VCaP (cell line): ENCODE data around the gene ICAM2.

Experiments
- H3K27ac ChIP-seq: fragments of 450-650 bp; 2 replicates; pipeline ENCODE4 v1.5.1; 2017
- CTCF ChIP-seq: fragments of 450-650 bp; conservative IDR thresholded peaks from 2 replicates; pipeline ENCODE4 v1.5.1; 2017; ENCODE audit warnings: mild to moderate bottlenecking, moderate library complexity

ICAM2 gene

GRCh38 chr17:63988741-63989621 lies 31.5 kb downstream of the ICAM2 start:
- no peak for TF ChIP-seq CTCF
- no peak overlapping the region for H3K27ac ChIP-seq

- no peak overlapping the region for H3K27ac ChIP-seq
- TF ChIP-seq CTCF, result no peak
These were observed 32.3 kb downstream of the ICAM2 start for GRCh38 chr17:63988127-63988478.

- no peak overlapping the region for H3K27ac ChIP-seq
- TF ChIP-seq CTCF, result no peak
These were observed 33.0 kb downstream of the ICAM2 start for GRCh38 chr17:63987221-63988126.

GRCh38 chr17:63986821-63987220 lies 33.6 kb downstream of the ICAM2 start:
- H3K27ac ChIP-seq, result no peak overlapping the region

GRCh38 chr17:63985387-63986140 lies 34.9 kb downstream of the ICAM2 start:
- TF ChIP-seq CTCF, result no peak
- no peak overlapping the region for H3K27ac ChIP-seq

More at GRCh38 chr17:63986821-63987220, 33.6 kb downstream of the ICAM2 start:
- TF ChIP-seq CTCF, result no peak

- TF ChIP-seq CTCF, result no peak
- H3K27ac ChIP-seq, result no peak overlapping the region
These were observed 35.6 kb downstream of the ICAM2 start for GRCh38 chr17:63984651-63985386.
